MM.1S (cell line): ENCODE results near the gene KCNG2.

Experiments
- DNase-seq: peaks from one replicate; pipeline ENCODE4 v3.0.0-alpha.2; 2015
- H2AFZ ChIP-seq: fragments of 300-600 bp; sonication (generic); 2 replicates; pipeline ENCODE4 v1.6.0; 2016; ENCODE audit warnings: antibody characterized with exemption, low read length
- H3F3A ChIP-seq: fragments of 300-600 bp; sonication (generic); 2 replicates; pipeline ENCODE4 v1.6.1; 2016; ENCODE audit warnings: mild to moderate bottlenecking, antibody characterized with exemption, low read length, moderate library complexity, mixed read lengths; ENCODE audit not compliant: insufficient read depth
- H3K27ac ChIP-seq: fragments of 300-600 bp; sonication (generic); 2 replicates; pipeline ENCODE4 v1.5.1; 2016; ENCODE audit warnings: mild to moderate bottlenecking, low read length
- H3K27me3 ChIP-seq: fragments of 300-600 bp; sonication (generic); replicated peaks from 2 replicates; pipeline ENCODE4 v1.6.0; 2016; ENCODE audit warnings: low read length; ENCODE audit not compliant: insufficient read depth
- H3K36me3 ChIP-seq: fragments of 300-600 bp; sonication (generic); replicated peaks from 2 replicates; pipeline ENCODE4 v1.6.1; 2016; ENCODE audit warnings: mild to moderate bottlenecking, low read length, mixed read lengths; ENCODE audit not compliant: insufficient read depth
- H3K4me1 ChIP-seq: fragments of 300-600 bp; sonication (generic); 2 replicates; pipeline ENCODE4 v1.6.1; 2016; ENCODE audit warnings: low read length, mixed read lengths
- H3K4me2 ChIP-seq: fragments of 300-600 bp; sonication (generic); 2 replicates; pipeline ENCODE4 v1.6.0; 2016; ENCODE audit warnings: low read depth, low read length
- H3K4me3 ChIP-seq: fragments of 300-600 bp; sonication (generic); 2 replicates; pipeline ENCODE4 v1.5.1; 2016; ENCODE audit warnings: low read length, mixed read lengths
- H3K79me2 ChIP-seq: fragments of 300-600 bp; sonication (generic); 2 replicates; pipeline ENCODE4 v1.6.1; 2016; ENCODE audit warnings: mixed run types, low read length, mixed read lengths
- H3K9ac ChIP-seq: fragments of 300-600 bp; sonication (generic); 2 replicates; pipeline ENCODE4 v1.6.1; 2016; ENCODE audit warnings: low read length, mixed read lengths
- H3K9me2 ChIP-seq: fragments of 300-600 bp; sonication (generic); replicated peaks from 2 replicates; pipeline ENCODE4 v1.6.1; 2016; ENCODE audit warnings: mild to moderate bottlenecking, low read length, mixed read lengths; ENCODE audit not compliant: insufficient read depth
- H3K9me3 ChIP-seq: fragments of 300-600 bp; sonication (generic); replicated peaks from 2 replicates; pipeline ENCODE4 v1.6.1; 2016; ENCODE audit warnings: mild to moderate bottlenecking, low read length, mixed read lengths; ENCODE audit not compliant: insufficient read depth
- H4K20me1 ChIP-seq: fragments of 300-600 bp; sonication (generic); 2 replicates; pipeline ENCODE4 v1.6.1; 2016; ENCODE audit warnings: mild to moderate bottlenecking, low read length, moderate library complexity, mixed read lengths; ENCODE audit not compliant: insufficient read depth
- CTCF ChIP-seq: fragments of 300-600 bp; sonication (generic); IDR thresholded peaks from 2 replicates; pipeline ENCODE4 v1.5.1; 2016; ENCODE audit warnings: antibody characterized with exemption, low read length, mixed read lengths
- EZH2 ChIP-seq: fragments of 300-600 bp; sonication (generic); optimal IDR thresholded peaks from 2 replicates; pipeline ENCODE3; 2017; ENCODE audit warnings: low read depth, mild to moderate bottlenecking, antibody characterized with exemption, low read length, mixed read lengths
- EZH2phosphoT487 ChIP-seq: fragments of 300-600 bp; sonication (generic); IDR thresholded peaks from 2 replicates; pipeline ENCODE4 v1.6.1; 2018; ENCODE audit warnings: antibody characterized with exemption, low read length

KCNG2 gene

GRCh38 chr18:79772108-79772864, 25.5 kb upstream of the KCNG2 start:
- DNase-seq, result no peak
- no peaks in the 10 kb centered on the region for H3K9me3 ChIP-seq
- H3K4me2 ChIP-seq, result no peak overlapping the region
- no peak for TF ChIP-seq EZH2
- TF ChIP-seq CTCF, result no peak
- no peak for TF ChIP-seq EZH2phosphoT487
- no peak overlapping the region for H2AFZ ChIP-seq
- H3K79me2 ChIP-seq, result no peaks in the 10 kb centered on the region
- H3K9ac ChIP-seq, result no peak overlapping the region
- no peaks in the 10 kb centered on the region for H4K20me1 ChIP-seq
- H3K27me3 ChIP-seq, result 0 out of 2 replicates have a peak, but pooled peaks cover 5% of the 10 kb centered on the region
- H3K4me1 ChIP-seq, result no peaks in the 10 kb centered on the region
- no peaks in the 10 kb centered on the region for H3K36me3 ChIP-seq
- H3K27ac ChIP-seq, result no peak overlapping the region
- no peaks in the 10 kb centered on the region for H3F3A ChIP-seq
- H3K9me2 ChIP-seq, result no peaks in the 10 kb centered on the region
- no peak overlapping the region for H3K4me3 ChIP-seq

- no peaks in the 10 kb centered on the region for H3K9me2 ChIP-seq
- DNase-seq, result no peak
- H3K79me2 ChIP-seq, result no peaks in the 10 kb centered on the region
- no peak overlapping the region for H3K27ac ChIP-seq
- H3K27me3 ChIP-seq, result 0 out of 2 replicates have a peak, but pooled peaks cover 2% of the 10 kb centered on the region
- H2AFZ ChIP-seq, result no peak overlapping the region
- H3K36me3 ChIP-seq, result no peaks in the 10 kb centered on the region
- no peaks in the 10 kb centered on the region for H3K4me1 ChIP-seq
- H4K20me1 ChIP-seq, result no peaks in the 10 kb centered on the region
- no peak overlapping the region for H3K4me3 ChIP-seq
- H3F3A ChIP-seq, result no peaks in the 10 kb centered on the region
- no peak overlapping the region for H3K4me2 ChIP-seq
- H3K9me3 ChIP-seq, result no peaks in the 10 kb centered on the region
- TF ChIP-seq EZH2 (no peak), EZH2phosphoT487 (no peak), CTCF (no peak)
- H3K9ac ChIP-seq, result no peak overlapping the region
Measured at GRCh38 chr18:79772865-79773696, 24.7 kb upstream of the KCNG2 start.

- Histone ChIP-seq H3K4me1 (no peaks in the 10 kb centered on the region), H3K79me2 (no peaks in the 10 kb centered on the region), H3K27me3 (no peaks in the 10 kb centered on the region), H3K27ac (no peak overlapping the region), H4K20me1 (no peaks in the 10 kb centered on the region), H3K9me2 (no peaks in the 10 kb centered on the region), H3K4me2 (no peak overlapping the region), H3K36me3 (no peaks in the 10 kb centered on the region), H3K9me3 (no peaks in the 10 kb centered on the region), H2AFZ (no peak overlapping the region), H3F3A (no peaks in the 10 kb centered on the region), H3K9ac (no peak overlapping the region), H3K4me3 (no peak overlapping the region)
- no peak for TF ChIP-seq CTCF
- TF ChIP-seq EZH2phosphoT487, result no peak
- no peak for TF ChIP-seq EZH2
- DNase-seq, result no peak
Measured at GRCh38 chr18:79774111-79774510, 23.6 kb upstream of the KCNG2 start.
